Memory B cell (primary cell): ENCODE measurements around the gene LEAP2.

Experiments
- ATAC-seq: fragments of 150-1000 bp; cut with Tn5 transposase; 2 replicates; pipeline ENCODE4 v1.10.0; 2021; ENCODE audit warnings: low read depth, mild to moderate bottlenecking, moderate library complexity
- DNase-seq, 2 donors: peaks; one replicate each; pipeline ENCODE4 v3.0.0; 2022; ENCODE audit warnings: low spot score in 2 of 2
- H3K27ac Mint-ChIP-seq: one replicate; pipeline ENCODE4 v1.8.0; 2022; ENCODE audit warnings: mild to moderate bottlenecking, moderate library complexity, mixed read lengths
- H3K27me3 Mint-ChIP-seq: one replicate; pipeline ENCODE4 v1.8.0; 2022; ENCODE audit warnings: mixed read lengths
- H3K36me3 Mint-ChIP-seq: one replicate; pipeline ENCODE4 v1.8.0; 2022; ENCODE audit warnings: mild to moderate bottlenecking, mixed read lengths
- H3K4me1 Mint-ChIP-seq: one replicate; pipeline ENCODE4 v1.8.0; 2022; ENCODE audit warnings: mixed read lengths
- H3K4me3 Mint-ChIP-seq: one replicate; pipeline ENCODE4 v1.8.0; 2022; ENCODE audit warnings: mild to moderate bottlenecking, moderate library complexity, mixed read lengths
- H3K9me3 Mint-ChIP-seq: one replicate; pipeline ENCODE4 v1.8.0; 2022; ENCODE audit warnings: mixed read lengths

LEAP2 gene

DNA sequence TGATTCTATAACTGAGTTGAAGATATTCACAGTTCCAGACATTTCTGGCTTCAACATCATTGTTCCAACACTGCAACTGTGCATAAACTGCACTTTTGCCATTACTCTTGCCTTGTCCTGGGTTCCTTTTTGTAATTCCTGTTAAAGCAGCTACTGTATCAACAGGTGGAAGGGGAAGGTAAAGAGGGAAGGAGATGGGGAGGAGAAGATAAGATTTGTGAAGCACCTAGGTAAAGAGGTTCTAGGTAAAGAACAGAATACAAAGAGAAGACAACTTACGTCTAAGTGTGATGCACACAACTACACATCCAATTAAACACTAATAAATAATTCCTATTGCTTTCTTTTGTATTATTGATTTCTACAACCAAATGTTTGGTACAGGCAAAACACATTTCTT is 36.2 kb downstream of the LEAP2 start:
- Mint-ChIP-seq H3K27ac (peak overlapping the region; percentile 14), H3K4me3 (no peak overlapping the region)

DNA sequence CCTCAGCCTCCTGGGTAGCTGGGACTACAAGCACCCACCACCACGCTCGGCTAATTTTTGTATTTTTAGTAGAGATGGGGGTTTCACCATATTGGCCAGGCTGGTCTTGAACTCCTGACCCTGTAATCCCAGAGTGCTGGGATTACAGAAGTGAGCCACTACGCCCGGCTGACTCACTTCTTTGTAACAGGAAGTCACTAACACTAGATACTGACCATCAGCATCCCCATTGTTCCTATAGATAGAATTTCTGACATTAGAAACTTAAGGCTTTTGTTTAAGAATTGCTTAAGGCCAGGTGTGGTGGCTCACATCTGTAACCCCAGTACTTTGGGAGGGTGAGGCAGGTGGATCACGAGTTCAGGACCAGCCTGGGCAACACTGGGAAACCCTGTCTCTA is 42.2 kb downstream of the LEAP2 start:
- DNase-seq (no peak), ATAC-seq (no peak)
- Mint-ChIP-seq H3K4me1 (peaks cover 3% of the 10 kb centered on the region), H3K27ac (no peak overlapping the region), H3K4me3 (no peak overlapping the region), H3K36me3 (peaks cover 23% of the 10 kb centered on the region), H3K9me3 (no peaks in the 10 kb centered on the region), H3K27me3 (no peaks in the 10 kb centered on the region)

More for the DNA sequence above, 36.2 kb downstream of the LEAP2 start:
- DNase-seq (no peak), ATAC-seq (no peak)
- Mint-ChIP-seq H3K4me1 (peaks cover 11% of the 10 kb centered on the region), H3K9me3 (no peaks in the 10 kb centered on the region), H3K36me3 (peaks cover 29% of the 10 kb centered on the region), H3K27me3 (no peaks in the 10 kb centered on the region)

DNA sequence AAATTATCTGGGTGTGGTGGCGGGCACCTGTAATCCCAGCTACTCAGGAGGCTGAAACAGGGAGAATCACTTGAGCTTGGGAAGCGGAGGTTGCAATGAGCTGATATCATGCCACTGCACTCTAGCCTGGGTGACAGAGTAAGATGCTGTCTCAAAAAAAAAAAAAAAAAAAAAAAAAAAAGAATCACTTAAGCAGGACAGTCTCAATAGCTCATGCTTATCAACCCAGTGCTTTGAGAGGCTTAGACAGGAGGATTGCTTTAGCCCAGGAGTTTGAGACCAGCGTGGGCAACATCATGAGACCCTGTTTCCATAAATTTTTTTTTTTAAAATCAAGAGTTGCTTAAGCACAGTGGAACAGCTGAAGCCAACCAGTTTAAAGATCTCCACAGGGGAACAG is 42.6 kb downstream of the LEAP2 start:
- Mint-ChIP-seq H3K27me3 (no peaks in the 10 kb centered on the region), H3K9me3 (no peaks in the 10 kb centered on the region), H3K27ac (no peak overlapping the region), H3K4me3 (no peak overlapping the region), H3K4me1 (peaks cover 3% of the 10 kb centered on the region), H3K36me3 (peaks cover 19% of the 10 kb centered on the region)
- DNase-seq (no peak), ATAC-seq (no peak)
